GM19043 (cell line): ENCODE measurements around the gene DGKE.

ENCODE experiments used
- ATAC-seq: cut with Tn5 transposase; IDR thresholded peaks from one replicate; pipeline ENCODE4 v1.9.1; 2021; ENCODE audit warnings: low read depth; ENCODE audit not compliant: unreplicated experiment

Gene DGKE

DNA sequence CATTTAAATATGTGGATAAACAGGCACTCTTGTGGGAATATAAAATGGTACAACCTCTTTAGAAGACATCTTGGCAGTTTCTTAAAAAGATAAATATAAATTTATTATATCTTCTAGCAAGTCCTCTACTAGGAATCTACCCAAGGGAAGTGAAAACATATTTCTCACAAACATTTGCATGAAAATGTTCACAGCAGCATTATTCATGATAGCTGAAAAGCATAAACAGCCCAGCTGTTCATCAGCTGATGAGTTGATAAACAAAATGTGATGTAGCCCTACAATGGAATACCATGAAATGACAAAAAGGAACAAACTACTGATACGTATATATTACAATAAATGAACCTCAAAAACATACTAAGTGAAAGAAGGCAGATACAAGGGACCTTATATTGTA lies 12.0 kb downstream of the DGKE start:
- no peak for ATAC-seq

DNA sequence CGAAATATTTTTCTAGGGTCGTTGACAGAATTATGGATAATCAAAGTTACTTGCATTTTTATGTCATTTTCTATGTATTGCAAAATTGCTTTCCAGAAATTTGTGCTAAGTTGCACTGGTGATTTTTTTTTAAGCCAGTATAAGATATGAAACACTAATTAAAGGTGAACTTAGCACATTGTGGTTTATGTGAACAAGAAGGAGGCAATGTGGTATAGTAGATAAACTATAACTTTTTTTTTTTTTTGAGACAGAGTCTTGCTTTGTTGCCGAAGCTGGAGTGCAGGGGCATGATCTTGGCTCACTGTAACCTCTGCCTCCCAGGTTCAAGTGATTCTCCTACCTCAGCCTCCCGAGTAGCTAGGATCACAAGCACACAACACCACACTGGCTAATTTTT lies 13.2 kb downstream of the DGKE start:
- no peak for ATAC-seq

DNA sequence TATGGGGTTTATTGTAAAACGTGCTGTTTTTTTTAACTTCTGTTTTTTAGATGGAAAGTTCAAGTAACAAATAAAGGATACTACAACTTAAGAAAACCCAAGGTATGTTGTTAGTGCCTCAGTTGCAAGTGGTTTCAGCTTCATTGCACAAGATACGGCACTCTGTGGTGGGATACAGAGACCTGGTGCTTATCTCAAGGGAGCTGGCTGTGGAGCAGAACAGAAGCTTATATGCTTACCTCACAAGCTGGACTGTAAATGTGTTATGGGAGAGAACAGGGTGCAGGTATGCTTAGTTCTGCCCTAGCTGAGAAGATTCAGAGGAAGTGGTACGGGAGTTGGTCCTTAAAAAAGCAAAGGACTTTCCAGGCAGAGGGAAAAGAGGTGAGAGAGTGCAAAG lies 15.2 kb downstream of the DGKE start:
- ATAC-seq: no peak

DNA sequence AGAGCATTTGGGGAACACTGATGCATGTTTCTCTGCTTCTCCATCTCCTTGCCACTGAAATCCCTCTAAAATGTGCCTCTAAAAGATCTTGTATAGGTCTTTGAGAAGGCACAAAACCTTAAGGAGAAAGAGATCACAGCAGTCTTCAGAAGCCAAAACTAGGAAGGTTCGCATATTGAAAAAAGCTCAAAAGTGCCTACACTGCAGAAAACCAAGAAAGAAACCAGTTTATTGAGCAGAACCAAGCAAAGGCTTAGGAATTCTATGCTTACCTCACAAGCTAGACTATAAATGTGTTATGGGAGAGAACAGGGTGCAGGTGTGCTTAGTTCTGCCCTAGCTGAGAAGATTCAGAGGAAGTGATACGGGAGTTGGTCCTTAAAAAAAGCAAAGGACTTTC lies 16.6 kb downstream of the DGKE start:
- no peak for ATAC-seq

DNA sequence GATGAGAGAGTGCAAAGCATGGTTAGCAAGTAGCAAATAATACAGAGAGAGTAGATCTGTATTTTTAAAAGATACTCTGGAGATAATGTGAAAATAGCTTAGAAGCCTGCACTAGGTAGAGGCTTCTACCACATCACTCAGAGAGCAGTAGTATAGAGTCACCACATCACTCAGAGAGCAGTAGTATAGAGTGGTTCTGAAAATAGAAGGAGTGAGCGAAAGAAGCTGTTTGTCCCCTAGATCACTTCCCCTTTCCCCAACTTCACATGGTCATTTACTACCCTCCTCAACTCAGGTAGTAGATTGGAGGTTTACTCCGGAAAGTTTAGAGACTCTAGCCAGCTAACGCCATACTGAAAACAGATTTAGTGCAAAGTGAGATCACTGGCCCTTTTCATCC lies 17.1 kb downstream of the DGKE start:
- ATAC-seq: no peak

DNA sequence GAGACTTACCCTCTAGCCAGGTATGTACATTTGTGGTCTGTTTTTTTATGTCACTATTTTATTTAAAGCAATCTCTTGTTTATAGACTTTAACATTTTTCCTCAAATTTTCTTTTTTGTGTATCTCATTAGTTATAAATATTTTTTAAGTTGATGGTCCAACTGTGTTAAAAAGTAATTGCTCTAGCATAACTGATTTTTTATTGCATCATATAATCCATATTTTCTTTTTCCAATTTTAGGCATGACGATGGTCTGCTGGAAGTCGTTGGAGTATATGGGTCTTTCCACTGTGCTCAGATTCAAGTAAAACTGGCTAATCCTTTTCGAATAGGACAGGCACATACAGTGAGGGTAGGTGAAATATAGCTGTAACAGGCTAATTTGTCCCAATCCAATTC lies 27.9 kb downstream of the DGKE start:
- ATAC-seq: no peak

DNA sequence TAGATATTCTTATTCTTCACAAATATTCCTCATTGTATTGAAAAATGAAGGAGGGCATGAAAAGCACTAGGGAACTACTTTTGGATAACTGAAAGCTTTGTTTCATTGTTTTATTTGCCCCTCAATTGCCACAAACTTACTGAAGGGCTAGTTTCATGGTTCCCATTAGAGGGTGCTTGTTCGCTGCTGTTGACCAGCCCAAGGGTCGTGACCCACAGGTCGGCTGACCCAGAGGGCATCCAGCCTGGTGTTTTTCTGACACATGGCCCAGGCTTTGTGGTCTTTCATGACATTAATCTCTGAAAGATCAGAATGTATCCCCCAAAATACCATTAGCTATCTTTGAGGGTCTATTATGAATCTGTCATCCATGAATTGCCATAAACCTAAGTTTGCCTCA lies 30.0 kb downstream of the DGKE start:
- ATAC-seq: no peak

DNA sequence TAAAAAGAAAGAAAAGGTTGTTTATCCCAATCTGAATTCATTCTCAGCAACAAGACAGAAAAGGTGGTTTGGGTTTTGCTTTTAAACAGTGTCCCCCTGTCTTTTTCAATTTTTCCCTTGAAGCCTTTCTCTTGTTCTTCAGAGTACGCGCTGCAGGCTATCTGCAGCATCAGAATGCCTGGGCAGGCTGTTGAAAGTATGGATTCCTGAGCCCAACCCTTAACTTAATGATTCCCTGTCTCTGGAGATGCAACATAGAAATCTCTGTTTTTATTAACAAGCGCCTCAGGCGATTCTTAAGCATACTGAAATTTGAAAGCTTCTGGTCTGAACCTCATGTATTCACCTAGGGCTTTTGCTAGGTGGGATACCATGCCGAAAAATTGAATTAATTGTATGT lies 32.1 kb downstream of the DGKE start:
- no peak for ATAC-seq

DNA sequence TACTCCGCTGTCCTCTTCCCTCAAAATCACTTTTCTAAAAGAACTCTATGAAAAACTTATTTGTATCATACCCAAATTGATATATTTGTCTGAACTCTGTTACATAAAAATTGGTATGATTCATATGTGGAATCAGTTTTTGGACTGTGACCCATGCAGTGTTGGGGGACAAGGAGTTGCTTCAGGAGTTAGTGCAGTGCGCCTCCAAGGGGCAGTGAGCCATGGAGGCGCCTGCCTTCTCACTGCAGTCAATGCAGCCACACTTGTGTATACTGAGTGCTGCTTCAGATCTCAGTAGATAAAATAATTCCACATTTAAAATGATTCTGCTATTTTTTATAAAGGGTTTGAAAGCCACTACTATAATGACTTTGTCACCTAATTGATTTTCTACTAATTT lies 32.5 kb downstream of the DGKE start:
- ATAC-seq: no peak

DNA sequence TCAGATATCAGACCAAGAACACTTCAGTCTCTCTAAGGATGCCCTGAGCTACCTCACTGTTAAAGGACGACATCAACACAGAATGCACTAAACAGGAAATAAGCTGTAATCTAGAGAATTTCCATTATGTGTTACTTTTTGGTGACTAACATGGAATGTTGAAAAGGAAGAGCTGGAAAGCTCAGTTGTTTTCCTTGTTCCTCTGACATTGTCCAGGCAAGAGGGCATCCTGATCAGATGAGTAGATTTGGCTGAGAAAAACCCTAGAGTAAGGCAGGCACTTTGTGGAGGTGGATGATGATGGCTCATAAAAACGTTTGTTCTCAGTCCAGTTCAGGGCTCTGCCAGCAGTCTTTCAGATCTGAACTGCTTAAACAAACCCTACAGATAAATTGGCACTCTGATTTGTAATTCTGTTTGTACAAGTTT lies 34.0 kb downstream of the DGKE start:
- ATAC-seq: no peak

DNA sequence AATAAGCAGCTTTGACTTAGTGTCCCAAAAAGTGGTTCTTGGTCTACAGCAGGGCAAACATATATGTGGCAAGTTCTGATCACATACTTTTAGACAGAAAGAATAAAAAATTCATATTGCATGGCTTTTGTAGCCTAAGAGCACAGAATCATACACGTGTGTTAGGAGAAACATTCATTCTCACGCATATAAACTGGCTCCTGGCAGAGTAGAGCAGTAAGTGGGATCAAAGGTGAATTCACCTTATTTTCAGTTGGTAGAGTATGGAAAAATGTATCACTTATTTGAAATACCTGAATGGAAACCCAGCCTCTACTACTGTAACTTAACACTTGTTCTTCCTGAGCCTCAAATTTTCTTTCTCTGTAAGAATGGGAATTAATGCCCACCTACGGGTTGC lies 34.8 kb downstream of the DGKE start:
- ATAC-seq: no peak

DNA sequence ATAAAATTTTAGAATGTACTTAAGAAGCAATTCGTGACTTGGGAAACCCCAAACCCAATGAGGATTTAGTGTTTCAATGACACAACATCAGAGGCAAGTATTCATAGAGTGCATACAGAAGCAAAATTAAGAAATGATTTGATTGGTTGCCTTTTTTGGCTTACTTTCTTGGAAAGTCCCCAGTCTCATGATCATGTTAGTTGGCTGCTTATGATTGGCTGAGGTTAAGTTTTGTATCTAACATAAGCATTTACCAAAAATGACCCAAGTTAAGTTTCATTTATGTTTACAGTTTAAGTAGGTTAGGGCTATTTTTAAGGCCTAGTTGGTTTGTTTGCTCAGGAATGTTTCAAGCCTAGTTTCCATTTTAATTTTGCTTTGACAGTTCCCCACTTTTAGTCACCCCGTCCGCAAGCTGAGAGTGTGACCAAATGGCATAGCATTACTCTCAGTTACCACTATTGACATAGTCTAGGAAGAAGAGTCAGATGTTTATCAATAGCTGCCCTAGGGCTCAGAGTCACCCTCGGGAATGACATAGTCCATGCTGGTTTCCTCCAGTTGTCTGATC lies 36.2 kb downstream of the DGKE start:
- no peak for ATAC-seq

DNA sequence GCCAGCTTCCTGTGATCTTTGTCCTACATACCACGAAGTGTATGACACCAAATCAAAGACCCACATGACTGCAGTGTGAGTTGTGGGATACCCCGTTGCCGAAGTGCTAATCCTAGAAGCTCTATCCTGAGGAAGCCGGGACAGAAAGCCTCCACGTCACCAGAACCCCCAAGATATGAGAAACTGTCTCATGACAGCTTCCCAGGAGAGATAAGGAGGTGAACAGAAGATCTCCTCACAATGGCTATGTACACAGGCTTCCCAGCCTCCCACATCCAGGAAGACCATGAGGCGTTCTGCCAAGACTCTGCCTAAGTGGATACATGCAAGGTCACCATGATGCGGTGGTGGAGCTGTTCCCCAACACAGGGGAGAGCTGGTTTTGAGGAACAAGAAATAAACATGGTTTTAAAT lies 42.8 kb downstream of the DGKE start:
- ATAC-seq: no peak

DNA sequence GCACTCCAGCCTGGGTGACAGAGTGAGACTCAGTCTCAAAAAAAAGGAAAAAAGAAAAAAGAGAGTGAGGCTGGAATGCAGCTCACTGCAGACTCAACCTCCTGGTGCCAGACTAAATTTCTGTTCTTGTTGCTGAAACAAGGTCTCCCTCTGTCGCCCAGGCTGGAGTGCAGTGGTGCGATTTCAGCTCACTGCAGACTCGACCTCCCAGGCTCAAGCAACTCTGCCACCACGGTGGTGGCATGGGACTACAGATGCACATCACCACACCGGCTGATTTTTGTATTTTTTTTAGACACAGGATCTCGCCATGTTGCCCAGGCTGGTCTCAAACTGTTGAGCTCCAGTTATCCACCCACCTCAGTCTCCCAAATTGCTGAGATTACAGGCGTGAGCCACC lies 45.3 kb downstream of the DGKE start:
- no peak for ATAC-seq

DNA sequence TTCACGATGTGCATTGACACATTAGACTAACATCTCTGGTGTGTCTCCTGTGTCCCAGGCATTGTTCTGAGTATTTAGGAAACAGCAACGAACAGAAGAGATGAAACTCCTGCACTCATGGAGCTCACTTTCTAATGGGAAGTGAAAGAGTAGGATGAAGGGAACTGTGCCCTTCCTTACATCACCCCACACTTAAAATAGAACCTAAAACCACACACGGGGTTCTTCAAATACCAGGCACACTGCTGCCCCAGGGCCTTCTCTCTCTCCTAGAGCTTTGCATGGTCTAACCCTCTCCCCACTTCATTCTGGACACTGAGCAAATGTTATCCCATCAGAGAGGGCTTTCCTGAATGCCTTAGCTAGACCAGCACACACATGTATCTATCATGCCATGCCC lies 46.2 kb downstream of the DGKE start:
- no peak for ATAC-seq

DNA sequence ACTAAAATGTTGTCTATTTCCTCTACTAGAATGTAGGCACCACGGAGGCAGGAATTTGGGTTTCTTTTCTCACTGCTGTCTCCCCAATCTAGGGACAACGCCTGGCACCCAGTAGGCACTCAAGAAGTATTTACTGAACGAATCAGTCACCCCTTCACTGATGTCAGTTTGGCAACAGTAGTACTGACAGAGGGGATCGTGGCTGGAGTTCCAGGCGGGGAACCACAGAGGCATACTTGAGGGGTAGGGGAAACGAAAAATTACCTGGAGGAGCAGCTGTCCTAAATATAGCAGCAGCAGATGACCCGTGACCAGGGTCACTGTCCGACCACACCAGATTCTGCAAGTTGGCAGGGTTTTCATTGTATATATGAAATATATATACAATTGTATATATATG lies 46.6 kb downstream of the DGKE start:
- no peak for ATAC-seq

DNA sequence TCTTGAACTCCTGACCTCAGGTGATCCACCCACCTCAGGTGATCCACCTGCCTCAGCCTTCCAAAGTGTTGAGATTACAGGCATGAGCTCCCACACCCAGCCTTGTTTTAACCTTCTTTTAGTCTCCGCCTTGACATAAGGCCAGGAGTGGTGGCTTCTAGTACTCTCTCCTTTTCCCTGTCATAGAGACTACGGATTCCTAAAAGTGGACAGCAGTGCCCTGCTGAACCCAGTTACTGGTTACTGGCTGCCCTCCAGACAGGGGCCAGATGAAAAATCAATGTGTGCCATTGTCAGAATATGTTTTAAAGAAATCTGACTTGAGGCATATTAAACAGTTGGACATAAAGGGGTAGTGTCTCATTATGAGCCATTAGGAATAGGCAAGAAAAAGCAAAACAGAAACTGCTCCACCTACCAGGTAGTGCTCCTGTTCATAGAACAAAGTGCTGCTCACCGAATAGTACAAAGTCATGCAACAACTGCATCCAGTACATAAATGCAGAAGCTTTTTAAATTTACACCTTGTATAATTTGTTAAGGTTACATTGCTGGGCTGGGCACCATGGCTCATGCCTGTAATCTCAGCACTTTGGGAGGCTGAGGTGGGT lies 47.8 kb downstream of the DGKE start:
- ATAC-seq: no peak

DNA sequence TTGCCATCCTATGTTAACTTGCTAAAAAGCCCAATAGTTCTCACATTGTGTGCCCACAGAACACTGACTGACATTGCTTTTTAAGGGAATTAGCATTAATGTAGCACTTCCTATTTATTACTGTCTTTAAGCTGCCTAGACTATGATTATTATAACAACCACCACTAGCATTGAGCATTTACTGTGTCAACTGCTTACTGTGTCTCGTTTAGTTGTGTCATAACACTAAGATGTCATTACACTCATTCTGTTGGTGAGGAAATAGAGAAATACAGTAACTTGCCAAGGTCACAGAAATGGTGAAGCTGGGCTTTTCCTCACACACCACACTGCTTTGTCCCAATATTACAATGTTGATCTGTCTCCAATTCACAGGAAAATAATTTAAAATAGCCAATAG lies 49.7 kb downstream of the DGKE start:
- no peak for ATAC-seq

DNA sequence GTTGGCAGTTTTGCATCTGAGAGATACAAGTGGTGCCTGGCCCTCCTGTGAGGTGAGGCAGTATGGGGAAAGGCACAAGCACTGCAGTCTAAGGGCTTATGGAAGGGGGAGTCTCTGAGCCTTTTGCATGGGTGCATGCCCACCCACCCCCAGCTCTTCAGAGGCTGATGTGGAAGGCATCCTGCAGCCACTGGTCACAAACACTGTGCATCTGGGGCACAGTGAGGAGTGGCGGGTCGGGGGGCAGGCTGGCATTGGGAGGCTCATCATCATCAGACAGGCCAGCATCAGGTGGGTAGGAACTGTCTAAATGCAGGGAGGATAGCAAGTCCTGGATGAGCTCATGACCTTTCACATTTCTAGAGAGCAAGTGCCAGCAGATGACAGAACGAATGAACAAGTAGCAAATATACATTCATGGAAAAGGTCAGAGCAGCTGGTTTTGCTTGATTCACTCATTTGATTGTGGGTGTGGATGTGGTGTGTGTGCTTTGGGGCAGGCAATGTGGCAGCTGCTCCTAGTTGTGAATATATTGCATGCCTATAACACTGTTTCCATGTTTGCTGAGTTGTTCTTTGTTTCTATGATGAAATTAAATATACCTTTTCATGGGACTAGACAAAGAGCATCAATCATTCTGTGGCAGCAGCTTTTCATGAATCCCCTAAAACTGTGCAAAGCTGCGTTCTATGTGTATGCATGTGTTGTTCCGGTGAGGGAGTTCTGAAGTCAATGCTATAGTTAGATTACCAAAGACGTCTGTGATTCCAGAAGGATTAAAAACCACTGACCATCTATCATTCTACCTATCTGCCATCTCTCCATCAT lies 50.7 kb downstream of the DGKE start:
- ATAC-seq: no peak

DNA sequence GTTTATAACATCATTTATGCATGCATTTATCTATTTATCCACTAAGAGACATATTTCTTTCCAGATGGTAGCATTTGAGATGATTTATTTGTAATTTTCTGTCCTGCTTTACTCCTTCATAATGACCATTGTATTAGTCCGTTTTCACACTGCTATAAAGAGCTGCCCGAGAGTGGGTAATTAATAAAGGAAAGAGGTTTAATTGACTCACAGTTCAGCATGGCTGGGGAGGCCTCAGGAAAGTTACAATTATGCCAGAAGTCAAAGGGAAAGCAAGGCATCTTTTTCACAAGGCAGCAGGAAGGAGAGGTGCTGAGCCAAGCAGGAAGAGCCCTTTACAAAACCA lies 51.3 kb downstream of the DGKE start:
- ATAC-seq: no peak

DNA sequence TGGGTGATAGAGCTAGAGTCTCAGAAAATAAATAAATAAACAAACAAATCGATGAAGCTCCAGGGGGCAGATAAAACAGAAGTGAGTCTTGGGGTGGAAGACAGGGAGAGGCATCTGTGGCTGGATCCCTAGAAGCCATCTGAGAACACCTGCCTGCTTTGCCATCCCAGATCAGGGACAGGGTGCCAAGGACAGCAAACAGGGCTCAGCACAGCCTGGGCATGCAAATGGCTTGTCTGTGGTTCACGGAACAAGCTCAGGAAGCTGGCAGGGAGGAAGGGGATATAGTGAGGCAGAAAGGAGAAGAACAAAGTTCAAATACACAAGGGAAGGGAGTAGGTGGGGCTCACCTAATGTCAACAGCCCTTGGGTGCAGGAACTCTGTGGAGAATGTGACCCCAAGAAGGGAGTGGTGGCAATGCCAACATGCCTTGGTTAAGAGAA lies 52.4 kb downstream of the DGKE start:
- ATAC-seq: no peak

DNA sequence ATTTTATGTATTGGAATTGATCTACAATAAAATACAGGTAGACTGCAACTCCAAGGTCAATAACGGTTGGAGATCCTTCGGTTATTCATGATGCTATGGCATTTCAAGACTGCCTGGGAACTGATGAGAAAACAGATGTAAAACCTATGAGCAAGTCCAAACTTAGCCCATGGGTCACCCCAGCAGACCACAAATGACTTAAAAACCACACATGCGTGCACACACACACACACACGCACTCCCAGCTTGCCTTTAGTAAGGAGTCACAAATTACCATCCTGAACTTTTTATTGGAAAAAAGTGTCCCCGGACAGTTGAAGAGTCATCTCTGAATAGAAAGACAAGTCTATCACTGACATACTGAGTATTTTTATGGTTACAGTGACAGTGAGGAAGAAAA lies 53.2 kb downstream of the DGKE start:
- ATAC-seq: no peak
